T-helper 1 cell treated with Interleukin-12 subunit alpha and Interleukin-12 subunit beta and Interleukin-4 antibody, amounts not matched to agents 30 μg/mL and 1 μg/mL, for 36 hours (primary cell): ENCODE results near the gene DCAF11.

Source experiments
- H3K27ac Mint-ChIP-seq: one replicate; pipeline ENCODE4 v1.8.0; 2021; ENCODE audit warnings: mild to moderate bottlenecking, mixed read lengths
- H3K27me3 Mint-ChIP-seq: one replicate; pipeline ENCODE4 v1.8.0; 2021; ENCODE audit warnings: low read depth, mixed read lengths
- H3K36me3 Mint-ChIP-seq: one replicate; pipeline ENCODE4 v1.8.0; 2021; ENCODE audit warnings: low read depth, mixed read lengths
- H3K4me1 Mint-ChIP-seq: one replicate; pipeline ENCODE4 v1.8.0; 2021; ENCODE audit warnings: low read depth, mixed read lengths
- H3K4me3 Mint-ChIP-seq: one replicate; pipeline ENCODE4 v1.8.0; 2021; ENCODE audit warnings: mild to moderate bottlenecking, moderate library complexity, mixed read lengths
- H3K9me3 Mint-ChIP-seq: one replicate; pipeline ENCODE4 v1.8.0; 2021; ENCODE audit warnings: mixed read lengths

The DCAF11 gene

DNA sequence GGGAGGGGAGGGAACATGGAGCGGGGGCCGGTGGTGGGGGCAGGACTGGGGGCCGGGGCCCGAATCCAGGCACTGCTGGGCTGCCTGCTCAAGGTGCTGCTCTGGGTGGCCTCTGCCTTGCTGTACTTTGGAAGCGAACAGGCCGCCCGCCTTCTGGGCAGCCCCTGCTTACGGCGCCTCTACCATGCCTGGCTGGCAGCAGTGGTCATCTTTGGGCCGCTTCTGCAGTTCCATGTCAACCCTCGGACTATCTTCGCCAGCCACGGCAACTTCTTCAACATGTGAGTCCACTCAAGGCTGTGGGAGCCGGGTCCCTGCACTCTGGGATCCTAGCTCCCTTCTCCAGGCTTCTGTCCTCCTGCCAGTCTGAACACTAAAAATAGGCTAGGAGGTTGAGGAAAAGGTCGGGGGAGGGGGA lies 17.0 kb downstream of the DCAF11 start:
- no peak overlapping the region for H3K27ac Mint-ChIP-seq
- H3K27me3 Mint-ChIP-seq, result no peaks in the 10 kb centered on the region
- H3K9me3 Mint-ChIP-seq, result no peaks in the 10 kb centered on the region
- peaks cover 19% of the 10 kb centered on the region for H3K4me1 Mint-ChIP-seq
- H3K36me3 Mint-ChIP-seq, result peaks cover 8% of the 10 kb centered on the region
- H3K4me3 Mint-ChIP-seq, result no peak overlapping the region

GRCh38 chr14:24132061-24132685 lies 17.6 kb downstream of the DCAF11 start:
- H3K4me1 Mint-ChIP-seq, result peaks cover 25% of the 10 kb centered on the region
- H3K4me3 Mint-ChIP-seq, result no peak overlapping the region
- H3K27me3 Mint-ChIP-seq, result no peaks in the 10 kb centered on the region
- H3K27ac Mint-ChIP-seq, result peak overlapping the region; percentile 53
- H3K9me3 Mint-ChIP-seq, result no peaks in the 10 kb centered on the region
- H3K36me3 Mint-ChIP-seq, result peaks cover 14% of the 10 kb centered on the region

GRCh38 chr14:24132976-24133375 lies 18.4 kb downstream of the DCAF11 start:
- peaks cover 17% of the 10 kb centered on the region for H3K36me3 Mint-ChIP-seq
- H3K4me1 Mint-ChIP-seq, result peaks cover 29% of the 10 kb centered on the region
- no peak overlapping the region for H3K4me3 Mint-ChIP-seq

GRCh38 chr14:24133735-24134134 lies 19.2 kb downstream of the DCAF11 start:
- H3K4me1 Mint-ChIP-seq, result peaks cover 33% of the 10 kb centered on the region
- no peak overlapping the region for H3K4me3 Mint-ChIP-seq
- peaks cover 23% of the 10 kb centered on the region for H3K36me3 Mint-ChIP-seq
- no peaks in the 10 kb centered on the region for H3K9me3 Mint-ChIP-seq
- H3K27me3 Mint-ChIP-seq, result no peaks in the 10 kb centered on the region
- no peak overlapping the region for H3K27ac Mint-ChIP-seq

More at GRCh38 chr14:24132976-24133375, 18.4 kb downstream of the DCAF11 start:
- H3K27me3 Mint-ChIP-seq, result no peaks in the 10 kb centered on the region
- peak overlapping the region; percentile 53 for H3K27ac Mint-ChIP-seq
- H3K9me3 Mint-ChIP-seq, result no peaks in the 10 kb centered on the region

DNA sequence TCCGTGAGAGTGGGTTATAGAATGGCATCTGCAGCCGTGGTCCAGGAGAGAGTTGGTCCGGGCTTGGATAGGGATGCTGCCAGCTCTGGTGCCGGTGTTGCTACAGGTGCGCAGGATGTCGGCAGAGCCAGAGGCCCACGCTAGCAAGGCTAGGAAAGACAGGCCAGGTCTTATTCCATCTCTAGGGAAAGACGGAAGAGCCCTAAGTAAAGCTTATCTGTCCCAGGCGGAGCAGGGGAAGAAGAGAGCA lies 20.9 kb downstream of the DCAF11 start:
- Mint-ChIP-seq H3K27ac (peak overlapping the region; percentile 89), H3K4me1 (peaks cover 45% of the 10 kb centered on the region), H3K36me3 (peaks cover 35% of the 10 kb centered on the region), H3K4me3 (peak overlapping the region; percentile 89), H3K27me3 (no peaks in the 10 kb centered on the region), H3K9me3 (no peaks in the 10 kb centered on the region)

GRCh38 chr14:24135834-24136683 lies 21.5 kb downstream of the DCAF11 start, which contains the start of gene PSME1:
TSS of gene PSME1 (plus strand) at chr14:24136194. CDS start at chr14:24136263, 69 bp downstream.
- peak within 1 kb of the TSS; percentile 95 for H3K4me3 Mint-ChIP-seq
- H3K27ac Mint-ChIP-seq, result peak within 1 kb of the TSS; percentile 91
- peaks cover 48% of the 10 kb centered on the region for H3K4me1 Mint-ChIP-seq
- H3K36me3 Mint-ChIP-seq, result peaks cover 38% of the 10 kb centered on the region
- H3K27me3 Mint-ChIP-seq, result no peaks in the 10 kb centered on the region
- H3K9me3 Mint-ChIP-seq, result no peaks in the 10 kb centered on the region

GRCh38 chr14:24136684-24137528 lies 22.3 kb downstream of the DCAF11 start:
- peak overlapping the region; percentile 91 for H3K27ac Mint-ChIP-seq
- H3K9me3 Mint-ChIP-seq, result no peaks in the 10 kb centered on the region
- peak overlapping the region; percentile 95 for H3K4me3 Mint-ChIP-seq
- no peaks in the 10 kb centered on the region for H3K27me3 Mint-ChIP-seq
- peaks cover 38% of the 10 kb centered on the region for H3K36me3 Mint-ChIP-seq
- peaks cover 49% of the 10 kb centered on the region for H3K4me1 Mint-ChIP-seq

- Mint-ChIP-seq H3K4me1 (peaks cover 47% of the 10 kb centered on the region), H3K36me3 (peaks cover 39% of the 10 kb centered on the region), H3K27me3 (no peaks in the 10 kb centered on the region)
These were observed 23.2 kb downstream of the DCAF11 start for GRCh38 chr14:24137529-24138395.

GRCh38 chr14:24138396-24139271 lies 24.1 kb downstream of the DCAF11 start:
- Mint-ChIP-seq H3K4me3 (peak overlapping the region; percentile 69), H3K27ac (peak overlapping the region; percentile 47), H3K9me3 (no peaks in the 10 kb centered on the region), H3K4me1 (peaks cover 51% of the 10 kb centered on the region), H3K36me3 (peaks cover 43% of the 10 kb centered on the region), H3K27me3 (no peaks in the 10 kb centered on the region)

More at GRCh38 chr14:24137529-24138395, 23.2 kb downstream of the DCAF11 start:
- no peaks in the 10 kb centered on the region for H3K9me3 Mint-ChIP-seq
- peak overlapping the region; percentile 65 for H3K27ac Mint-ChIP-seq
- H3K4me3 Mint-ChIP-seq, result peak overlapping the region; percentile 95

GRCh38 chr14:24139272-24139934 lies 24.8 kb downstream of the DCAF11 start:
- Mint-ChIP-seq H3K36me3 (peaks cover 50% of the 10 kb centered on the region), H3K4me1 (peaks cover 55% of the 10 kb centered on the region), H3K9me3 (no peaks in the 10 kb centered on the region), H3K4me3 (peak overlapping the region; percentile 69), H3K27me3 (no peaks in the 10 kb centered on the region), H3K27ac (peak overlapping the region; percentile 47)

GRCh38 chr14:24141097-24141880 lies 26.7 kb downstream of the DCAF11 start, which contains the start of gene EMC9:
TSS of gene EMC9 (minus strand) at chr14:24141591. CDS start at chr14:24141304, 287 bp downstream.
- Mint-ChIP-seq H3K27me3 (no peaks in the 10 kb centered on the region), H3K9me3 (no peaks in the 10 kb centered on the region), H3K36me3 (peaks cover 64% of the 10 kb centered on the region), H3K4me1 (peaks cover 61% of the 10 kb centered on the region), H3K4me3 (peak within 1 kb of the TSS; percentile 99), H3K27ac (peak within 1 kb of the TSS; percentile 96)

DNA sequence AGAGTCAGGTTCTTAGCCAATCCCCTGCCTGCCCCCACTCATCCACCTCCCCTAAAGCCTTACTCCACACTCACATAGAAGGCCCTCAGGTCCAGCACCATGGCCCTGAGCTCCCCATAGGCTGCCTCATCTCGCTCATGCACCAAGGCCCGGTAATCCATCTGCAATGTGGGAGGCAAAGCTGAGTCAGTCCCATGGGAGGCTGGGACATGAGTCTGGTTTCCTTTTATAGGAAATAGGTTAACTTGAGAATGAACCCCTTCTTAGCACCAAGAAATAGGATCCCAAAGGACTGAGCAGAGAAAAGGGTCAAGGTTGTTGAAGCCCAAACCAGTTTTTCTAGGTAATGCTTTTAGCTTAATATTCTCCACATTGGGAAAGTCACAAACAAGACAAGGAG lies 28.9 kb downstream of the DCAF11 start:
- Mint-ChIP-seq H3K4me3 (no peak overlapping the region), H3K9me3 (no peaks in the 10 kb centered on the region), H3K36me3 (peaks cover 58% of the 10 kb centered on the region), H3K4me1 (peaks cover 51% of the 10 kb centered on the region), H3K27me3 (no peaks in the 10 kb centered on the region), H3K27ac (peak overlapping the region; percentile 59)
